A172 (cell line): ENCODE measurements around the gene UBTF. TPM values are rescaled to one million over a fixed set of nuclear protein-coding genes. Genes with fewer than 3 reads are reported as not detected.

ENCODE experiments used
- DNase-seq: peaks from one replicate; pipeline ENCODE4 v3.0.0-alpha.2; 2015; ENCODE audit warnings: low spot score
- total RNA-seq: library from RNA; depleted of rRNA; stranded (reverse); fragments of >200 nt; shearing (Covaris generic); gene quantifications from 2 replicates; pipeline ENCODE4 v1.2.3, GENCODE V29; 2014; rRNA removed

Gene UBTF
- 67.4 and 75.3 TPM in 2 replicates for total RNA-seq

- peak; percentile 40 for DNase-seq
These were observed at the start of gene UBTF for GRCh38 chr17:44219616-44220212. UBTF (minus strand) TSS chr17:44219675; CDS start chr17:44218229, 1,446 bp downstream.

GRCh38 chr17:44268709-44269534, 49.4 kb upstream of the UBTF start:
- no peak for DNase-seq

- DNase-seq: no peak
These were observed 48.5 kb upstream of the UBTF start, which contains the start of gene SLC4A1 for GRCh38 chr17:44267818-44268490. SLC4A1 (minus strand) TSS chr17:44268135; CDS start chr17:44262866, 5,269 bp downstream.

- no peak for DNase-seq
These were observed 47.6 kb upstream of the UBTF start for GRCh38 chr17:44267165-44267455.

GRCh38 chr17:44266402-44267164, 47.1 kb upstream of the UBTF start:
- DNase-seq: peak; percentile 19

- no peak for DNase-seq
These were observed 43.9 kb upstream of the UBTF start for GRCh38 chr17:44263345-44263902.

- no peak for DNase-seq
These were observed 43.3 kb upstream of the UBTF start for GRCh38 chr17:44262654-44263225.

GRCh38 chr17:44260296-44260695, 40.8 kb upstream of the UBTF start:
- no peak for DNase-seq

GRCh38 chr17:44258811-44259351, 39.4 kb upstream of the UBTF start:
- DNase-seq: no peak

GRCh38 chr17:44257815-44258760, 38.6 kb upstream of the UBTF start:
- DNase-seq: no peak

GRCh38 chr17:44256671-44257070, 37.2 kb upstream of the UBTF start:
- DNase-seq: no peak

GRCh38 chr17:44255915-44256314, 36.4 kb upstream of the UBTF start:
- no peak for DNase-seq

- no peak for DNase-seq
These were observed 35.1 kb upstream of the UBTF start for GRCh38 chr17:44254361-44255095.

GRCh38 chr17:44253006-44253405, 33.5 kb upstream of the UBTF start:
- DNase-seq: no peak

- DNase-seq: no peak
These were observed 31.6 kb upstream of the UBTF start for GRCh38 chr17:44251062-44251461.

- DNase-seq: no peak
These were observed 30.2 kb upstream of the UBTF start for GRCh38 chr17:44249501-44250246.

GRCh38 chr17:44247876-44248736, 28.6 kb upstream of the UBTF start:
- DNase-seq: no peak
